ENCODE data around the gene MADD.

DNA sequence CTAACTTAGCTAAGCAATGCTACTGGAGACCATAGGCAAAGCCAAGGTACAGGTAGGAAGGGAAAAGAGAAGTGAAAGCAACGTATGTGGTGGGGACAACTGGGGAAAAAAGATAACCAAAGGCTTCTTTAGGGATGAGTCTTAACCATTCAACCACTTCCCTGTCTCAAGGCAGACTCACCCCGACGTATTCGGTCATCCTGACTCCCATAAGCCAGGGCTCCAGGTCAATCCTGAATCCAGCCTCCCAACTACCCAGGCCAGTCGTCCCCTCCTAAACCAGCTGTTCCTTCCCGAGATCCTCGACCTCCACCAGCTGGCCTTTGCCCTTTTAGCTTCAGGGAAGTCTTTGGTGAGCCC is 21.6 kb upstream of the MADD start:
- TF ChIP-seq TAF1 (IDR thresholded peaks at IDR 0.05; ENCODE audit: borderline replicate concordance, insufficient read depth, low read length) (no peak), POLR2AphosphoS5 (IDR thresholded peaks at IDR 0.05; ENCODE audit: low read depth, low read length) (no peak), FOXP2 (optimal IDR thresholded peaks at IDR 0.05; ENCODE audit: borderline replicate concordance, extremely low read depth, extremely low read length, insufficient read depth) (no peak), SIN3A (IDR thresholded peaks at IDR 0.05; ENCODE audit: borderline replicate concordance, insufficient read depth, low read length) (no peak)
